BLaER1 (cell line): ENCODE measurements around the gene NOP10.
A peak's percentile ranks its signal among the peaks of the same experiment; 100 is the strongest.

Experiments
- H3K27ac ChIP-seq: shearing (Covaris generic); formaldehyde crosslinking; 2 replicates; pipeline ENCODE4 v1.8.1; 2022
- H3K27me3 ChIP-seq: shearing (Covaris generic); formaldehyde crosslinking; 2 replicates; pipeline ENCODE4 v1.8.1; 2022
- H3K36me3 ChIP-seq: shearing (Covaris generic); formaldehyde crosslinking; 2 replicates; pipeline ENCODE4 v1.8.1; 2022
- H3K4me1 ChIP-seq: shearing (Covaris generic); formaldehyde crosslinking; 2 replicates; pipeline ENCODE4 v1.8.1; 2022
- H3K4me2 ChIP-seq: shearing (Covaris generic); formaldehyde crosslinking; 2 replicates; pipeline ENCODE4 v1.8.1; 2022
- H3K4me3 ChIP-seq: shearing (Covaris generic); formaldehyde crosslinking; 2 replicates; pipeline ENCODE4 v1.8.1; 2022
- H3K9ac ChIP-seq: shearing (Covaris generic); formaldehyde crosslinking; 2 replicates; pipeline ENCODE4 v1.8.1; 2022
- H3K9me3 ChIP-seq: shearing (Covaris generic); formaldehyde crosslinking; 2 replicates; pipeline ENCODE4 v1.8.1; 2022
- H4K20me1 ChIP-seq: shearing (Covaris generic); formaldehyde crosslinking; 2 replicates; pipeline ENCODE4 v1.8.1; 2022
- Cebpa-rat ChIP-seq: shearing (Covaris generic); IDR thresholded peaks from 2 replicates; pipeline ENCODE4 v1.8.1; 2022

Gene NOP10

DNA sequence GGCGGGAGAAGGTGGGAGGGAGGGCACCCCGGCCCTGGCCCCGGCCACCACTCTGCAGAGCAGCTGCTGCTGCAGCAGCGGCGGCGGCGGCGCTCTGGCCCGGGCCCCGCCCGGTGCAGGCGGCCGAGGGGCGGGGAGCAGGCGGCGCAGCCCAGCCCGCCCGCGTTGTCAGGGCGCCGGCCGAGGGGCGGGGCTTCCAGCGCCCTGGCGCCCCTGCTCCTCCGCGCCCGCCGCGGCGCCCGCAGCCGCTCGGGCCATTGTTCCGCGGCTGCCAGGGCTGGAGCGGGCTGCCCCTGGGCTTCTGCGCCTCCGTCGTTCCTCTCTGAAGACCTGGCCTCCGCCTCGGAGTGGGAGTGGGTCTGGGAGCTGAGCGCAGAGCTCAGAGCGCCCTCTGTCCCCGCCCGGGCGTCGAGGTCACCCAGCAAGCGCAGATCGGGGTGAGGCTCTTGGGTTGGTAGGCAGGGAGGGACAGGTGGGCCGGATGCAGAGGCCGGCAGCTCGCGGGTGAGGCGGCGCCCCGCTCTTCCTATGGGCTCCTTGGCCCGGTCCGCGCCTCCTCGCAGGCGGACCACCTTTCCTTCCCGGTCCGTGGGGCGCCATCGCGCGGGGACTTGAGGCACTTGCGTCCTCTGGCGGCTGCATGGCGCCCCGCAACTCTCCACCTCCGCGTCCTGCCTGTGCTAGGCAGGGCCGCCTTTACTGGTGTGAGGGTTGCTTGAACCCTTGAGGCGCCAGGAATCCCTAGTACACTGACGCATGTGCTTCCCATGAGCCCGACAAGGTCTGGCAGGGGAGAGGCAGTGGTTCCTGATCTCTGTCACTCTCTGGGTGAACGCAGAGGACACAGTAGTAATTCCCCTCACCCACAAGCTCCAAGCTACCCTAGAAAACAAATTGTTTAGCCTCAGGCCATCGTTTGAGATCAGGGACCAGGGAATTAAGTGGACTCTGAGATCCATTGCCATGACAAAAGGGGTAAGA is 24.5 kb upstream of the NOP10 start, which contains the start of gene LPCAT4:
Gene LPCAT4 (minus strand): TSS at position 96 of the 981 bp plus-strand sequence. CDS start 96 bp downstream, outside the sequence.
- Histone ChIP-seq H3K36me3 (peaks cover 18% of the 10 kb centered on the region), H3K4me3 (peak within 1 kb of the TSS; percentile 83), H3K9ac (peak within 1 kb of the TSS; percentile 96), H3K4me1 (peaks cover 39% of the 10 kb centered on the region), H3K4me2 (peak within 1 kb of the TSS; percentile 95), H4K20me1 (peaks cover 16% of the 10 kb centered on the region), H3K27me3 (no peaks in the 10 kb centered on the region), H3K9me3 (no peaks in the 10 kb centered on the region), H3K27ac (peak within 1 kb of the TSS; percentile 97)
- TF ChIP-seq Cebpa-rat: no peak

DNA sequence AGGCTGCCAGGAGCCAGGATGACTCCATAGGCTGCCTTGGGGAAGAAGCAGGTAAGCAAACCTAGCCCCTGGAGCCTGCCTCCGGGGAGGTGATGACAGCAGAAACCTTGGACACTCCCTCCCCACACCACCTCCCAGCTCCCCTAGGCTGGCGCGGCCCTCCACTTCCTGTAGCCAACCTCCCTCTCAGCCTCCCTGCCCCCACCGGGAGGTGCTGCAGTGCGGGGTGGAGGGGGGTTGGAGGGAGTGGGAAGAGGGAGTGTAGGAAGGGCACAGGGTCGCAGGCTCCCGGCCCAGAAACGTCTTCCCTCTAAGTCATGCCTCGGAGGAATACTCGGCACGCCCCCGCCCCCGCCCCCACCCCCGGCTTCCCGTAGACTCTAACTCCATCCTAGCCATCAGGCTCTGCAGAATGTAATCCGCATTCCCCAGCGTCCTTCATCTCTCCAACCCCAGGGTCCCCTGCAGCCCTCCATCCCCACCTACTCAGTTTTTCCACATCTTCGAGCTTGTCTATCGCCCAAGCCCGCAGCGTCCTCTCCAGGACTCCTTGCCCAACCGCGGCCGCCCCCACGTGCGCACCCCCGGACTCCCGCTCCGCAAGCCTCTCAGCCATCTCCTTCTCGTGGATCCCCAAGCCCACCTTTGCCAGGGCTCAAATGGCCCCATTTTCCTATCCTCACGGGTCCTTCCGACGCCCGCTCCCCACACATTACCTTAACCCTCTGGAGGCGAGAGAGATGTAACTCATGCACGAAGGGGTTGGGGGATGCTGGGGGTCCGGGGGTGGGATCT is 23.5 kb upstream of the NOP10 start:
- Histone ChIP-seq H3K9ac (peak overlapping the region; percentile 96), H3K27me3 (no peaks in the 10 kb centered on the region), H3K27ac (peak overlapping the region; percentile 63), H4K20me1 (peaks cover 16% of the 10 kb centered on the region), H3K36me3 (peaks cover 26% of the 10 kb centered on the region), H3K4me2 (peak overlapping the region; percentile 95), H3K9me3 (no peaks in the 10 kb centered on the region), H3K4me1 (peaks cover 43% of the 10 kb centered on the region), H3K4me3 (peak overlapping the region; percentile 83)
- TF ChIP-seq Cebpa-rat: no peak

DNA sequence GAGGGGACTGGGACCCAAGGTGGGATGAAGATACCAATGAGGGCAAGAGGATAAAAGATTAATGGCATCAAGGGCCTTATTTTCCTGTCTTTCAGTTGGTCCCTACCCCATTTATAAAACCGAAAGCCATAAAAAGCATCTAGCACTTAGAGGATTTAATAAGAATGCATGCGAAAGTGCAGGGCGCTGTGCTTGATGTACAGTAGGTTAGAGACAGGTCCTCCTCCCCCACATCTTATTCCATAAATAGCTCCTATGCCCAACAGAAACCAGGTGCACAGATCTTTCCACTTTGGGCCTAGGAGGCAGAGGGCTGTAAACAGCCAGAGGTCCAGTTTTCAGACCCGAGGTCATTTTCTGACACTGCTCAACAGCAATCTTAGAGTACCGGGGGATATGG is 22.9 kb upstream of the NOP10 start:
- Histone ChIP-seq H3K4me1 (peaks cover 43% of the 10 kb centered on the region), H3K4me2 (peak overlapping the region; percentile 95), H3K27me3 (no peaks in the 10 kb centered on the region), H3K9me3 (no peaks in the 10 kb centered on the region), H3K4me3 (peak overlapping the region; percentile 83), H3K27ac (peak overlapping the region; percentile 19; the same call in 1 of the 2 replicates), H3K9ac (peak overlapping the region; percentile 96), H3K36me3 (peaks cover 33% of the 10 kb centered on the region), H4K20me1 (peaks cover 16% of the 10 kb centered on the region)
- TF ChIP-seq Cebpa-rat: no peak

DNA sequence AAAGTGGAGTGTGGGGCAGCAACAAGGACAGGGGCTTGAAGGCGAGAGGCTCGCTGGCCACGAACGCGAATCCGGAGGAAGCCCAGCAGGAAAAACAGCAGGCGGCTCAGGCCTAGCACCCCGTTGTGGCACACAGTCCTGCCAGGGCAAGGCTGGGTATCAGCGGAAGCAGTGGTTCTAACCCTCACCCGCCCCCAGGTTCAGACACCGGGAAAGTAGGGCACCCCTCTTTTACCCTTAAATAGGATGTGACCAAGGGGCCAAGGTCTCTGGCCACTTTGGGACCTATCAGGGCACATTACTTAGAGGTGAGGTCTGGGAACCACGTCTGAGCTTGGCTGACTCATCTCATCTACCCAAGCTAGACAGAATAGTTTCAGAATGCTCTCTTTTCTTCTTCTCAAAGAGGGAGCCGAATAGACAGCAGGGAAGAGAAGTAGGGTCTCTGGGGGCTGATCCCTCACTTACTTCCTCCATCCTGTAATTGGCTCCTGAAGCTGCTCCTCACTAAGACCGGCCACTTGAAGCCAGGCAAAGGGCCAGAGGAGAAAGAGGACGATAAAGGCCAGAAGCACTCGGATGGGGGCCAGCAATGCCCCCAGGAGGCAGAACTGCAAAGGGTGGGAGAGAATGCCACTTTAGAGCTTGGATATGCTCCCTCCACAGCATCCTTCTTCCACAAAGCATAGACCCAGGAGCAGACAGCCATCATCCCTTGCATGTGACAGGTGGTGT is 22.3 kb upstream of the NOP10 start:
- peaks cover 16% of the 10 kb centered on the region for H4K20me1 ChIP-seq
- H3K4me1 ChIP-seq: peaks cover 43% of the 10 kb centered on the region
- H3K27ac ChIP-seq: no peak overlapping the region
- peak overlapping the region; percentile 95 for H3K4me2 ChIP-seq
- H3K27me3 ChIP-seq: no peaks in the 10 kb centered on the region
- peaks cover 38% of the 10 kb centered on the region for H3K36me3 ChIP-seq
- no peaks in the 10 kb centered on the region for H3K9me3 ChIP-seq
- H3K9ac ChIP-seq: peak overlapping the region; percentile 96
- no peak for TF ChIP-seq Cebpa-rat
- peak overlapping the region; percentile 83 for H3K4me3 ChIP-seq

- H3K4me2 ChIP-seq: no peak overlapping the region
- H4K20me1 ChIP-seq: peaks cover 16% of the 10 kb centered on the region
- H3K27me3 ChIP-seq: no peaks in the 10 kb centered on the region
- no peak overlapping the region for H3K27ac ChIP-seq
- TF ChIP-seq Cebpa-rat: no peak
- H3K4me1 ChIP-seq: peaks cover 41% of the 10 kb centered on the region
- no peak overlapping the region for H3K9ac ChIP-seq
- peaks cover 51% of the 10 kb centered on the region for H3K36me3 ChIP-seq
- no peak overlapping the region for H3K4me3 ChIP-seq
- H3K9me3 ChIP-seq: no peaks in the 10 kb centered on the region
Observed at GRCh38 chr15:34364041-34364440, 21.1 kb upstream of the NOP10 start.

GRCh38 chr15:34362047-34362773 is 19.3 kb upstream of the NOP10 start:
- no peak for TF ChIP-seq Cebpa-rat
- 0 out of 2 replicates have a peak overlapping the region, but pooled peaks have one; percentile 9 for H3K4me2 ChIP-seq
- peaks cover 69% of the 10 kb centered on the region for H3K36me3 ChIP-seq
- no peaks in the 10 kb centered on the region for H3K27me3 ChIP-seq
- H4K20me1 ChIP-seq: peaks cover 16% of the 10 kb centered on the region
- H3K27ac ChIP-seq: 0 out of 2 replicates have a peak overlapping the region, but pooled peaks have one; percentile 30
- no peaks in the 10 kb centered on the region for H3K9me3 ChIP-seq
- H3K4me1 ChIP-seq: peaks cover 30% of the 10 kb centered on the region
- peak overlapping the region; percentile 34; the same call in 1 of the 2 replicates for H3K9ac ChIP-seq
- no peak overlapping the region for H3K4me3 ChIP-seq

DNA sequence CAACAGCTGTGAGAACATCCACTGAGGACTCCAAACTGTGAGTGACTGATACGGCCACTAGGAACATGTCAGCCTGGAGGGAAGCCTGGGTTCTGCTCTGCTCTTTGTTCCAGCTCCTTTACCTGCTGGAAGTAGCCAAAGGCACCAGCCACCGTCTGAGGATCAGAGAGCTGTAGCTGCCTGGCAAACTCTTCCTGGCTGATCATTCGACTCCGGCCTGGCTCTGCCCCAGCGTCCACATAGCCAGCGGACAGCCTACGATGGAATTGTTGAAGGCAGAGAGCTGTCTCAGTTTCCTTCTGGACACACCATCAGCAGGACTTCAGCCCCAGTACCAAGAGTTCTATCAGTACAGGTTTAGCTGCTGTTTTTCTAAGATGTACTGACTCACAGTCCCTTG is 18.3 kb upstream of the NOP10 start:
- Histone ChIP-seq H3K4me1 (peaks cover 29% of the 10 kb centered on the region), H3K27me3 (no peaks in the 10 kb centered on the region), H3K9ac (no peak overlapping the region), H4K20me1 (peaks cover 16% of the 10 kb centered on the region), H3K36me3 (peaks cover 78% of the 10 kb centered on the region), H3K27ac (no peak overlapping the region), H3K4me2 (no peak overlapping the region), H3K9me3 (no peaks in the 10 kb centered on the region), H3K4me3 (no peak overlapping the region)
- TF ChIP-seq Cebpa-rat: no peak

GRCh38 chr15:34360298-34360697 is 17.4 kb upstream of the NOP10 start:
- Histone ChIP-seq H3K4me3 (no peak overlapping the region), H3K4me1 (peaks cover 19% of the 10 kb centered on the region), H3K9me3 (no peaks in the 10 kb centered on the region), H3K36me3 (peaks cover 88% of the 10 kb centered on the region), H3K4me2 (no peak overlapping the region), H3K9ac (no peak overlapping the region), H4K20me1 (peaks cover 6% of the 10 kb centered on the region), H3K27ac (no peak overlapping the region), H3K27me3 (no peaks in the 10 kb centered on the region)
- TF ChIP-seq Cebpa-rat: no peak

DNA sequence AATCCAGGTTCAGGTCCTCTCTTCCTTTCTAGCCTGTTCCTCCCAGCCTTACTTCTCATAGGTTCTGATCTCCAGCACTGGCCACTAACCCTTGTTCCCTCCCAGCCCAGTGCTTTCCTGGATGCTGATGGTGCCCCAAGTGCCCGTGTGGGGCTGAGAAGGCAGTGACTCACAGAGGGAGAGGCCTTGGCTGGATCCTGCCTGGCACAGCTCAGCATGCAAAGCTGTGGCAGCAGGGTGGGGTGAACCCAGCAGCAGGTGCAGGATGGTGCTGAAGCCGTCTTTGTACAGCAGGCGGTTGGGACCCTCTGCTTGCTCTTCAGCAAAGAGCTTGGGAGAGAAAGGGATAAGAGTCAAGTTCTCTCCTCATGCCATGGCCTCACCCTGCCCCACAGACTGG is 16.5 kb upstream of the NOP10 start:
- no peak for TF ChIP-seq Cebpa-rat
- Histone ChIP-seq H3K4me2 (no peak overlapping the region), H3K9me3 (no peaks in the 10 kb centered on the region), H3K27me3 (no peaks in the 10 kb centered on the region), H3K27ac (no peak overlapping the region), H3K4me3 (no peak overlapping the region), H3K36me3 (peaks cover 97% of the 10 kb centered on the region), H3K9ac (no peak overlapping the region), H3K4me1 (peaks cover 11% of the 10 kb centered on the region), H4K20me1 (no peaks in the 10 kb centered on the region)
